GM23338 (cell line): ENCODE data around the gene CSNK1E. TPM values are rescaled to one million over a fixed set of nuclear protein-coding genes. Genes with fewer than 3 reads are reported as not detected.
A peak's percentile ranks its signal among the peaks of the same experiment; 100 is the strongest.

Experiments used
- ATAC-seq: fragments of 200-7000 bp; cut with Tn5 transposase; 3 replicates; pipeline ENCODE4 v1.9.1; 2020
- DNase-seq: peaks from one replicate; pipeline ENCODE4 v3.0.0-alpha.2; 2015; ENCODE audit warnings: low spot score
- H2AFZ ChIP-seq: fragments of 200-600 bp; sonication (generic); 2 replicates; pipeline ENCODE4 v1.8.0; 2016; ENCODE audit warnings: antibody characterized with exemption, mild to moderate bottlenecking, moderate library complexity
- H3F3A ChIP-seq: fragments of 200-600 bp; sonication (generic); replicated peaks from 2 replicates; pipeline ENCODE4 v1.8.0; 2017; ENCODE audit warnings: antibody characterized with exemption, mixed run types, low read depth
- H3K27ac ChIP-seq: fragments of 200-600 bp; sonication (generic); 2 replicates; pipeline ENCODE4 v1.6.1; 2016; ENCODE audit warnings: low read depth
- H3K27me3 ChIP-seq: fragments of 200-600 bp; sonication (generic); 2 replicates; pipeline ENCODE4 v1.8.0; 2016; ENCODE audit warnings: mild to moderate bottlenecking, mixed run types, moderate library complexity; ENCODE audit not compliant: insufficient read depth
- H3K36me3 ChIP-seq: fragments of 200-600 bp; sonication (generic); 2 replicates; pipeline ENCODE4 v1.8.0; 2016; ENCODE audit warnings: mild to moderate bottlenecking; ENCODE audit not compliant: insufficient read depth
- H3K4me1 ChIP-seq: fragments of 200-600 bp; sonication (generic); 2 replicates; pipeline ENCODE4 v1.8.0; 2016; ENCODE audit warnings: mild to moderate bottlenecking, moderate library complexity; ENCODE audit not compliant: insufficient read depth
- H3K4me2 ChIP-seq: fragments of 200-600 bp; sonication (generic); 2 replicates; pipeline ENCODE4 v1.7.1; 2017; ENCODE audit warnings: mixed run types
- H3K4me3 ChIP-seq: fragments of 200-600 bp; sonication (generic); 2 replicates; pipeline ENCODE4 v1.6.1; 2016; ENCODE audit warnings: mixed run types
- H3K79me2 ChIP-seq: fragments of 200-600 bp; sonication (generic); replicated peaks from 2 replicates; pipeline ENCODE4 v1.8.0; 2017; ENCODE audit warnings: mild to moderate bottlenecking; ENCODE audit not compliant: insufficient read depth
- H3K9me2 ChIP-seq: fragments of 200-600 bp; sonication (generic); 2 replicates; pipeline ENCODE4 v1.8.0; 2017; ENCODE audit not compliant: insufficient read depth
- H4K20me1 ChIP-seq: fragments of 200-600 bp; sonication (generic); replicated peaks from 2 replicates; pipeline ENCODE4 v1.8.0; 2017; ENCODE audit warnings: mild to moderate bottlenecking; ENCODE audit not compliant: insufficient read depth
- H3K27ac Mint-ChIP-seq: 2 replicates; pipeline ENCODE4 v1.8.0; 2020; ENCODE audit warnings: inconsistent platforms, mild to moderate bottlenecking, moderate library complexity, mixed read lengths
- H3K27me3 Mint-ChIP-seq: 3 replicates; pipeline ENCODE4 v1.8.0; 2022; ENCODE audit warnings: low read depth, mild to moderate bottlenecking, moderate library complexity, mixed read lengths, inconsistent platforms; ENCODE audit not compliant: insufficient read depth, poor library complexity
- H3K36me3 Mint-ChIP-seq: 3 replicates; pipeline ENCODE4 v1.8.0; 2021; ENCODE audit warnings: low read depth, mild to moderate bottlenecking, inconsistent platforms, moderate library complexity, mixed read lengths
- H3K4me1 Mint-ChIP-seq: 3 replicates; pipeline ENCODE4 v1.8.0; 2020; ENCODE audit warnings: mild to moderate bottlenecking, inconsistent platforms, mixed read lengths
- H3K4me3 Mint-ChIP-seq: 3 replicates; pipeline ENCODE4 v1.8.0; 2021; ENCODE audit warnings: moderate library complexity, mild to moderate bottlenecking, inconsistent platforms, mixed read lengths
- H3K9me3 Mint-ChIP-seq: 3 replicates; pipeline ENCODE4 v1.8.0; 2020; ENCODE audit warnings: moderate library complexity, mild to moderate bottlenecking, inconsistent platforms, mixed read lengths
- ETS1 ChIP-seq: IDR thresholded peaks from 2 replicates; pipeline ENCODE4 v1.6.1; 2016; ENCODE audit warnings: antibody characterized with exemption
- NANOG ChIP-seq: IDR thresholded peaks from 2 replicates; pipeline ENCODE4 v1.6.1; 2016; ENCODE audit warnings: antibody characterized with exemption, borderline replicate concordance
- POLR2AphosphoS5 ChIP-seq: IDR thresholded peaks from 2 replicates; pipeline ENCODE4 v1.6.1; 2016; ENCODE audit warnings: antibody characterized with exemption, low read depth
- ZNF331 ChIP-seq: fragments of 250-450 bp; sonication (Bioruptor Pico); IDR thresholded peaks from 2 replicates; pipeline ENCODE4 v1.5.0; 2020; ENCODE audit warnings: low read depth, mild to moderate bottlenecking, moderate library complexity
- polyA plus RNA-seq: library from polyadenylated mRNA; unstranded; fragments of >200 nt; fragmentation: Nextera tagmentation; extraction: Ambion mirVana; gene quantifications from 2 replicates; pipeline ENCODE4 v1.2.1, GENCODE V29; 2016
- total RNA-seq: library from RNA; depleted of rRNA; stranded (reverse); fragments of >200 nt; shearing (Covaris generic); gene quantifications from 2 replicates; pipeline ENCODE4 v1.2.3, GENCODE V29; 2014
- TF ChIP-seq, protein P1 (sequence below): fragments of 250-450 bp; sonication (Bioruptor Pico); IDR thresholded peaks from 2 replicates; pipeline ENCODE4 v1.5.0; 2020; ENCODE audit warnings: mild to moderate bottlenecking, moderate library complexity

The CSNK1E gene
- total and polyA plus RNA-seq, 2 experiments from 2014 or later = 180 to 259 TPM

GRCh38 chr22:38327396-38327795 is 10.2 kb upstream of the CSNK1E start (continued):
- TF ChIP-seq, protein P1, sequence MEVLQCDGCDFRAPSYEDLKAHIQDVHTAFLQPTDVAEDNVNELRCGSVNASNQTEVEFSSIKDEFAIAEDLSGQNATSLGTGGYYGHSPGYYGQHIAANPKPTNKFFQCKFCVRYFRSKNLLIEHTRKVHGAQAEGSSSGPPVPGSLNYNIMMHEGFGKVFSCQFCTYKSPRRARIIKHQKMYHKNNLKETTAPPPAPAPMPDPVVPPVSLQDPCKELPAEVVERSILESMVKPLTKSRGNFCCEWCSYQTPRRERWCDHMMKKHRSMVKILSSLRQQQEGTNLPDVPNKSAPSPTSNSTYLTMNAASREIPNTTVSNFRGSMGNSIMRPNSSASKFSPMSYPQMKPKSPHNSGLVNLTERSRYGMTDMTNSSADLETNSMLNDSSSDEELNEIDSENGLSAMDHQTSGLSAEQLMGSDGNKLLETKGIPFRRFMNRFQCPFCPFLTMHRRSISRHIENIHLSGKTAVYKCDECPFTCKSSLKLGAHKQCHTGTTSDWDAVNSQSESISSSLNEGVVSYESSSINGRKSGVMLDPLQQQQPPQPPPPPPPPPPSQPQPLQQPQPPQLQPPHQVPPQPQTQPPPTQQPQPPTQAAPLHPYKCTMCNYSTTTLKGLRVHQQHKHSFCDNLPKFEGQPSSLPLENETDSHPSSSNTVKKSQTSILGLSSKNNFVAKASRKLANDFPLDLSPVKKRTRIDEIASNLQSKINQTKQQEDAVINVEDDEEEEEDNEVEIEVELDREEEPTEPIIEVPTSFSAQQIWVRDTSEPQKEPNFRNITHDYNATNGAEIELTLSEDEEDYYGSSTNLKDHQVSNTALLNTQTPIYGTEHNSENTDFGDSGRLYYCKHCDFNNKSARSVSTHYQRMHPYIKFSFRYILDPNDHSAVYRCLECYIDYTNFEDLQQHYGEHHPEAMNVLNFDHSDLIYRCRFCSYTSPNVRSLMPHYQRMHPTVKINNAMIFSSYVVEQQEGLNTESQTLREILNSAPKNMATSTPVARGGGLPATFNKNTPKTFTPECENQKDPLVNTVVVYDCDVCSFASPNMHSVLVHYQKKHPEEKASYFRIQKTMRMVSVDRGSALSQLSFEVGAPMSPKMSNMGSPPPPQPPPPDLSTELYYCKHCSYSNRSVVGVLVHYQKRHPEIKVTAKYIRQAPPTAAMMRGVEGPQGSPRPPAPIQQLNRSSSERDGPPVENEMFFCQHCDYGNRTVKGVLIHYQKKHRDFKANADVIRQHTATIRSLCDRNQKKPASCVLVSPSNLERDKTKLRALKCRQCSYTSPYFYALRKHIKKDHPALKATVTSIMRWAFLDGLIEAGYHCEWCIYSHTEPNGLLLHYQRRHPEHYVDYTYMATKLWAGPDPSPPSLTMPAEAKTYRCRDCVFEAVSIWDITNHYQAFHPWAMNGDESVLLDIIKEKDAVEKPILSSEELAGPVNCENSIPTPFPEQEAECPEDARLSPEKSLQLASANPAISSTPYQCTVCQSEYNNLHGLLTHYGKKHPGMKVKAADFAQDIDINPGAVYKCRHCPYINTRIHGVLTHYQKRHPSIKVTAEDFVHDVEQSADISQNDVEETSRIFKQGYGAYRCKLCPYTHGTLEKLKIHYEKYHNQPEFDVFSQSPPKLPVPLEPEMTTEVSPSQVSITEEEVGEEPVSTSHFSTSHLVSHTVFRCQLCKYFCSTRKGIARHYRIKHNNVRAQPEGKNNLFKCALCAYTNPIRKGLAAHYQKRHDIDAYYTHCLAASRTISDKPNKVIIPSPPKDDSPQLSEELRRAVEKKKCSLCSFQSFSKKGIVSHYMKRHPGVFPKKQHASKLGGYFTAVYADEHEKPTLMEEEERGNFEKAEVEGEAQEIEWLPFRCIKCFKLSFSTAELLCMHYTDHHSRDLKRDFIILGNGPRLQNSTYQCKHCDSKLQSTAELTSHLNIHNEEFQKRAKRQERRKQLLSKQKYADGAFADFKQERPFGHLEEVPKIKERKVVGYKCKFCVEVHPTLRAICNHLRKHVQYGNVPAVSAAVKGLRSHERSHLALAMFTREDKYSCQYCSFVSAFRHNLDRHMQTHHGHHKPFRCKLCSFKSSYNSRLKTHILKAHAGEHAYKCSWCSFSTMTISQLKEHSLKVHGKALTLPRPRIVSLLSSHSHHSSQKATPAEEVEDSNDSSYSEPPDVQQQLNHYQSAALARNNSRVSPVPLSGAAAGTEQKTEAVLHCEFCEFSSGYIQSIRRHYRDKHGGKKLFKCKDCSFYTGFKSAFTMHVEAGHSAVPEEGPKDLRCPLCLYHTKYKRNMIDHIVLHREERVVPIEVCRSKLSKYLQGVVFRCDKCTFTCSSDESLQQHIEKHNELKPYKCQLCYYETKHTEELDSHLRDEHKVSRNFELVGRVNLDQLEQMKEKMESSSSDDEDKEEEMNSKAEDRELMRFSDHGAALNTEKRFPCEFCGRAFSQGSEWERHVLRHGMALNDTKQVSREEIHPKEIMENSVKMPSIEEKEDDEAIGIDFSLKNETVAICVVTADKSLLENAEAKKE = no peak
- no peak for TF ChIP-seq POLR2AphosphoS5
- TF ChIP-seq ZNF331 (CRISPR knock-in tag) = no peak

- Histone ChIP-seq H3K9me2 (no peaks in the 10 kb centered on the region), H3K27ac (peak overlapping the region; percentile 99), H3K27me3 (no peaks in the 10 kb centered on the region), H3K79me2 (peaks cover 44% of the 10 kb centered on the region), H3K4me1 (peaks cover 42% of the 10 kb centered on the region), H3F3A (peaks cover 37% of the 10 kb centered on the region), H4K20me1 (no peaks in the 10 kb centered on the region), H3K36me3 (peaks cover 3% of the 10 kb centered on the region; the same call in 1 of the 2 replicates), H3K4me2 (peak overlapping the region; percentile 60; the same call in 1 of the 2 replicates), H2AFZ (no peak overlapping the region), H3K4me3 (peak overlapping the region; percentile 11; the same call in 1 of the 2 replicates)
- peak overlapping the region; percentile 93 for H3K27ac Mint-ChIP-seq
- peaks cover 54% of the 10 kb centered on the region for H3K4me1 Mint-ChIP-seq
- TF ChIP-seq ETS1 (no peak), NANOG (peak; percentile 69)
- ATAC-seq = peak; percentile 94
- H3K9me3 Mint-ChIP-seq = no peaks in the 10 kb centered on the region
- H3K36me3 Mint-ChIP-seq = peaks cover 12% of the 10 kb centered on the region; the same call in 2 of the 3 replicates
- peak; percentile 92 for DNase-seq
- H3K27me3 Mint-ChIP-seq = peaks cover 31% of the 10 kb centered on the region
- H3K4me3 Mint-ChIP-seq = peak overlapping the region; percentile 39; the same call in 2 of the 3 replicates
Observed at GRCh38 chr22:38325587-38325986, 8.4 kb upstream of the CSNK1E start.
